Neutrophil (primary cell): ENCODE measurements around the gene CCDC57.

Experiments
- H3K27ac ChIP-seq: fragments of 200-600 bp; sonication (generic); 2 replicates; pipeline ENCODE4 v1.5.1; 2016; ENCODE audit warnings: mild to moderate bottlenecking, moderate library complexity
- H3K27me3 ChIP-seq: fragments of 200-600 bp; sonication (generic); 2 replicates; pipeline ENCODE4 v1.6.0; 2016; ENCODE audit warnings: mild to moderate bottlenecking
- H3K36me3 ChIP-seq: fragments of 200-600 bp; sonication (generic); 2 replicates; pipeline ENCODE4 v1.5.1; 2017
- H3K4me1 ChIP-seq, 2 experiments: fragments of 200-600 bp in 1 of 2; sonication (generic) in 1 of 2; 1 replicate in 1 of 2; 2 replicates in 1 of 2; pipeline versions ENCODE4 v1.5.1 to v1.6.1; 2013 to 2016; ENCODE audit warnings: low read depth in 1 of 2, low read length in 1 of 2, mild to moderate bottlenecking in 1 of 2, moderate library complexity in 1 of 2; ENCODE audit not compliant: control insufficient read depth in 1 of 2, insufficient read depth in 1 of 2
- H3K4me3 ChIP-seq, 2 experiments: fragments of 200-600 bp in 1 of 2; sonication (generic) in 1 of 2; 1 replicate in 1 of 2; 2 replicates in 1 of 2; pipeline ENCODE4 v1.5.1; 2013 to 2016; ENCODE audit warnings: low read depth in 1 of 2, low read length in 1 of 2, mild to moderate bottlenecking in 1 of 2, moderate library complexity in 1 of 2
- H3K9me3 ChIP-seq: fragments of 200-600 bp; sonication (generic); 2 replicates; pipeline ENCODE4 v1.5.1; 2016
- CTCF ChIP-seq: fragments of 200-600 bp; sonication (generic); IDR thresholded peaks from 2 replicates; pipeline ENCODE4 v1.5.1; 2016; ENCODE audit warnings: antibody characterized with exemption

The CCDC57 gene

GRCh38 chr17:82222816-82223215 is 10.2 kb upstream of the CCDC57 start:
- H3K4me3 ChIP-seq: peak overlapping the region; percentile 23 to 41
- no peaks in the 10 kb centered on the region for H3K27me3 ChIP-seq
- no peak for TF ChIP-seq CTCF
- no peaks in the 10 kb centered on the region for H3K9me3 ChIP-seq
- no peaks in the 10 kb centered on the region for H3K36me3 ChIP-seq
- H3K4me1 ChIP-seq: peaks cover 97% of the 10 kb centered on the region in 2 experiments
- peak overlapping the region; percentile 100 for H3K27ac ChIP-seq

GRCh38 chr17:82221341-82221902 is 8.8 kb upstream of the CCDC57 start:
- peak overlapping the region; percentile 100 for H3K27ac ChIP-seq
- no peaks in the 10 kb centered on the region for H3K9me3 ChIP-seq
- H3K4me1 ChIP-seq: peaks cover 95% of the 10 kb centered on the region in 2 experiments
- TF ChIP-seq CTCF: no peak
- no peaks in the 10 kb centered on the region for H3K36me3 ChIP-seq
- peak overlapping the region; percentile 12 to 41 for H3K4me3 ChIP-seq
- no peaks in the 10 kb centered on the region for H3K27me3 ChIP-seq

- no peaks in the 10 kb centered on the region for H3K9me3 ChIP-seq
- peaks cover 94 to 95% of the 10 kb centered on the region in 2 experiments for H3K4me1 ChIP-seq
- peak overlapping the region; percentile 66 to 84 for H3K4me3 ChIP-seq
- H3K27me3 ChIP-seq: no peaks in the 10 kb centered on the region
- TF ChIP-seq CTCF: no peak
- no peaks in the 10 kb centered on the region for H3K36me3 ChIP-seq
- peak overlapping the region; percentile 100 for H3K27ac ChIP-seq
Observed at GRCh38 chr17:82219753-82220709, 7.4 kb upstream of the CCDC57 start.

GRCh38 chr17:82219083-82219482 is 6.4 kb upstream of the CCDC57 start:
- no peaks in the 10 kb centered on the region for H3K27me3 ChIP-seq
- peaks cover 97 to 98% of the 10 kb centered on the region in 2 experiments for H3K4me1 ChIP-seq
- H3K9me3 ChIP-seq: no peaks in the 10 kb centered on the region
- peak overlapping the region; percentile 100 for H3K27ac ChIP-seq
- TF ChIP-seq CTCF: no peak
- peak overlapping the region; percentile 66 to 84 for H3K4me3 ChIP-seq
- H3K36me3 ChIP-seq: no peaks in the 10 kb centered on the region

- Histone ChIP-seq H3K27me3 (no peaks in the 10 kb centered on the region), H3K4me1 (peaks cover 96 to 98% of the 10 kb centered on the region in 2 experiments), H3K27ac (peak overlapping the region; percentile 100), H3K36me3 (no peaks in the 10 kb centered on the region), H3K9me3 (no peaks in the 10 kb centered on the region), H3K4me3 (peak overlapping the region; percentile 66 to 84)
- no peak for TF ChIP-seq CTCF
Observed at GRCh38 chr17:82218349-82219075, 5.9 kb upstream of the CCDC57 start.
